ENCODE measurements around the gene RBM15.

The RBM15 gene

GRCh38 chr1:110338886-110339406 is at the start of gene RBM15:
Gene RBM15, plus strand, starts transcription at chr1:110339377. Its CDS starts 29 bp downstream, at chr1:110339406.
- DNase-seq = peak; percentile 100

GRCh38 chr1:110291241-110292030 is 47.7 kb upstream of the RBM15 start:
- DNase-seq = peak; percentile 11

GRCh38 chr1:110292031-110292741 is 47.0 kb upstream of the RBM15 start:
- no peak for DNase-seq

DNA sequence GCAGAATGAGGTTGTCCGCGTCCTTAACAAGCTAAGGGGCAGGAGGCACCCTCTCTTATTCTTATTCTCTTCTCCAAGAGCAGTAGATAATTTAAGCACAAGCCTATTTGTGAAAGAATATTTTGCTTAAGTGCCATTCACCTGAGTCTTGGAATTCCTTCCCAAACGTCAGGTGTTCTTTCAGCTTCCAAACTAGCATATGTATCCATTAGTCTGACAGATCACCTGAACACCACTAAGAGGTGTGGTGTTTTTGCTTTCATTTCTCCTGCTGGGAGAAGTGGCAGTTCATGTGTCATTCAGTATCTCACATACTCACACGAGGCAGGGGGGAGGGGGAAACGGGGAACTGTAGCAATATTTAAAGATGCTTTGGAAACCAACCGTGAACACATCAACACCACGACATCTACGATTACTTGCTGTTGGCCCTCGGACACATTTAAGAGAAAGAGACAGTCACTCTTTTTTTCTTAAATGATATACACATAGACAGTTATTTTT is 45.5 kb upstream of the RBM15 start:
- no peak for DNase-seq

DNA sequence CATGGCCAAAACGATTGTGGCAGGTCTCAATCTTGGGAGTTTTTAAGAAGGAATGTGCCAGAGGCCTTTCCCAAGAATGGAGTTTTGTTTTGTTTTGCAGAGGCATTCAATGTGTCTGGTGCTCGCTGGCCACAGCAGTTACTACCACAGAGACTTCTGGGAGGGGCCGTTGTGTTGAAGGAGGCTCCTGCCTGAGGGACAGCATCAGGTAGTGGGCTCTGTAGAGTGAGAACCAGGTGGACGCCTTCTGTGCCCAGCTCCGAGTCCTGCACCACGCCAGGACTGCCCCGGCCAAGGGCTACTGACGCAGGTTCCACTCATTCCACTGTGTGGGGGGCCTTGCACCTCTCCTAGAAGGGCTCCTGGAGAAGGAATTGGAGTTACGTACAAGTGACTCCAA is 44.9 kb upstream of the RBM15 start:
- no peak for DNase-seq

GRCh38 chr1:110298991-110299390 is 40.2 kb upstream of the RBM15 start:
- no peak for DNase-seq

DNA sequence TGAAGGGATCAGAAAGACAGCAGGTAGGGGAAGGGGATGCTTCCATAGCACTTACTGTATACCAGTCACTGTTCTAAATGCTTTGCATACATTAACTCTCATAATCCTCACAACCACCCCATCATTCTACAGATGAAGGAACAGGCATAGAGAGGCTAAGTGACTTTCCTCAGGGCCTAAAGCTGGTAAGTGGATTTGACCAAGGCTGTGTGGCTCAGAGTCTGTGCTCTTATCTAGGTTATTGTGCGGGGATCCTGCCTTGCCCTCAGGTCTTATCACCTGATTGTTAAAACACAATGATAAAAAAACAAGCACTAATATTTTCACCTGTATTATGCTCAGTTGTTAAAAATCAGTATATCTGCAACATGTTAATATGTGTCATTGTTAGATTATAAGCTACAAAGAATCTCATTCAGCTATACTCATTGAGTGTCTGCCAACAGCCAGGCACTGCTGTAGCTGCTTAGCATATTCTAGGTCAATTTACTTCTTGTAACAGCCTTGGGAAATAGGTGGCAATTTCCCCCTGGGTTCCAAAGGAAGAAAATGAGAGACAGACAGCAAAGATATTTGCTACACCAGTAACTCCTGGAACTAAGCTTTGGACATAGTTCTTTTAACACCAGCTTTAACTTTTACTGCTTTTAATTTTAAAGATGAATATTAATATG is 38.6 kb upstream of the RBM15 start:
- no peak for DNase-seq

GRCh38 chr1:110302836-110303235 is 36.3 kb upstream of the RBM15 start:
- no peak for DNase-seq

- DNase-seq = no peak
These were observed 33.2 kb upstream of the RBM15 start for GRCh38 chr1:110305900-110306420.

DNA sequence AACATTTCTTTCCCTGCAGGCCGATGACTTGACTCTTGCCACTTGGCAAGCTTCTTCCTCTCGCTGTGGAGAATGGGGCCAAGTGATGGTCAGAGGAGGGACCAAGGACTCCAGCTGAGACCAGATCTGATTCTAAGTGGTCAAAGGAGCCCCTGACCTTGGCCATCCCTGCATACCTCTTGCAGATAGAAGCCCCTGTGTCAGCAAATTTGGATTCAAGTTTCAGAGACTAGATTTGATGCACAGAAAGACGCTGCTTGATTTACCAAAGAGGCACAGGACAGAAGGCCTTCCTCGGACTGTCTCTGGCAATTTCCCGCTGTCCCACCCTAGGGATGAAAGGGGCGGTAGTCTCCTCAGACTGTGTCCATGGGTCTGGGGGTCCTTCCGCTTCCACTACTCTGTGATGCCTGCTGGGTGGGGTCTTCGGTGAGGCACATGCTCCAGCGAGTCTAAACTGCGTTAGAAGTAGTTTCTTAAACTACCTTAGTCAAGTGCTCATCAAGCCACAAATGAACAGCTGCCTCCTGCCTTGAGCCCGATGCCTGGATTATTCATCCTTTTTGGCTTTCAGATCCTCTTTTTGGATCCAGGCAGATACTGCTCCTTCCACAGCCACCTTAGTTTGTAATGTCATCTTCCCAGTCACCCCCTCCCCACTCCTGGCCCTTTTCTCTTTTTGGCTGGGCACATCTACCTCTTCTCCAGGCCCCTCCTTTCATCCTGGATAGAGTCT is 31.8 kb upstream of the RBM15 start:
- DNase-seq = no peak

DNA sequence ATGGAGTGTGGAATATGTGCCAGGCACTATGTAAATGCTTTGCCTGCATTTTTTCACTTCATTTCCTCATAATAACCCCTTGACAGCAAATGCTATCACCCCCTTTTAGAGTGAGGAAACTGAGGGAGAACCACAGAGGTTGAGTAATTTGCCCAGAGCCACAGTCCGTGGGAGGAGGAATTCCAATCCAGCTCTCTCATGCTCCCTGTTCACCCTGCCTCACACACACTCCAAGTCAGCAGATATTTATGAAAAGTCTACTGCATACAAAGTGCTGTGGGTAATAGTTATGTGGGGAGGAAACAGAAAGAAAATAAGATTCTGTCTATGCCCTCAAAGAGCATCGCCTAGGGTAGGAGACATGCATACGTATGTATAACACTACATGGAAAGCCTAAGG is 30.9 kb upstream of the RBM15 start:
- DNase-seq = no peak

DNA sequence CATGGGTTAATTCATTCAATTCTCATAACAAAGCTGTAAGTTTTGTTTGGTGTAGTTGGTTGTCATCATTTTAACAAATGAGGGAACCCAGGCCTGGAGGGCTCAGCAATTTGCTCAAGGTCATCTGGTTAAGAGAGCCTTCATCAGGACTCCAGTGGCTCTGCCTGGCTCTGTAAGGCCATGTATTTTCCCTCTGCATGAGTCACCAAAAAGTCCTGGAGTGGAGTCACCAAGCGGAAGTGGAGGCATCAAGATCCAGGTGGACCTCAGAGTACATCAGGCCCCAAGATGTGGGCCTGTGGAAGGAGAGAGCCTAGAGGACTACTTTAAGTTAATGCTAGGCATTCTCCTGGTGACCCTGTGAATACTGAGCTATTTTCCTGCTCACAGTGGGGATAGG is 30.0 kb upstream of the RBM15 start:
- no peak for DNase-seq

- DNase-seq = peak; percentile 20
These were observed 29.4 kb upstream of the RBM15 start for GRCh38 chr1:110309767-110310166.

DNA sequence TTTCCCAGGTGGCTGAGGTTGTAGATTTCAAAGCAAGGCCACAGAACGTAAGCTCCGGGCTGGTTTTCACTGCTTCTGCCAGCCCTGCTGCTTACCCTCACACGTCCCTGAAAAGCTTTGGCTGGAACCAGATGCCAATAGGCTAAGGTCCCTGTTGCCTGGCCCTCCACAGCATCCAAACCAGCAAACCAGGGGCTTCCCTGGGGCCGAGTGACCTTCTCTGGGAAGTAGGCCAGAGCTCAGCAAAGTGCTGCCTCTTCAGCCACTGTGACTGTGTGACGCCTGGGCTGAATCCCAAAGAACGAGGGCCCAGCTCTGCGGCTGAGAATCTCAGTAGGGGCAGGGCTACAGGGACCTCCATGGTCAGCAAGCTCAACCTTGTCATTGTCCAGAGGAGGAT is 28.9 kb upstream of the RBM15 start:
- DNase-seq = no peak

DNA sequence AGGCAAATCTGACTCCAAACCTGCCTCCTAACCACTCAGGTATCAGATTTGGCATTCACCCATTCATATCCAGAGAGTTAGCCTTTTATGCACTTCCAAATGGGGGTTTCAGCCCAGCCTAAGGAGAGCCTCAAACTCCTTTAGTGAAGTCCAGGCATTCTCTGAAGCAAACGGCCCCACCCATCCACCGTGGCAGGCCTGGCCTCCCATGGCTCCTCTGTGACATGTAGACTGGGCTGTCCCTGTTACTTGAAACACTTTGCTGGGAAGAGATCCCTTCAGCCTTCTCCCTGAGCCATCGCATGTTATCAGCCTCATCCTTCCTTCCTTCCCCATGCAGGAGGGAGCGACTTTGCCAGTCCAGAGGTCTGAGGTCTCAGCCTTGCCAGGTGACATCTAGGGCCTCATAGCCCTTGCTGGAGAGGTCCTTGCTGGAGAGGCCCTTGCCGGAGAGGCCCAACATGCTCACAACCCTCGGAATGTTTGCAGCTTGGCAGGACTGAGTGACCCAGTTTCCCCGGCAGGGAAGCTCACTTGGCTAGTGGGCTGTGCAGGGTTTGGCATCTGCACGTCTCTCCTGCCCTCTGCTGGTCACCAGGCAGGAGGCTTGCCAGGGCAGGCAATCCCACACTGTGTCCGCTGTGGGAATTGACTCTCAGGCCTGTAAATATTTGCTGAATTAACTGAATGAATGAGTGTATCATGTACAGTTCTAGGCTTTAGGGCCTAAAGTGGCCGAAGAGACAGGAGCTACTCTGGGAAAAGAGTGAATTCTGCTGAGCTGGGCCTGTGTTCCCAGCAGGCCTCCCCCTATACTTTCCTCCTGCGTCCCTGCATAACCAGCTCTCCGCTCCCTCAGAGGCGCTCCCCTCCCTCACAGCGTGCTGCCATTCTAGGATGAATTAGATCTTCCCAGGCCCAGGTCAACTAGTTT is 26.7 kb upstream of the RBM15 start:
- DNase-seq = no peak

GRCh38 chr1:110316735-110317134 is 22.4 kb upstream of the RBM15 start:
- no peak for DNase-seq

GRCh38 chr1:110318046-110318445 is 21.1 kb upstream of the RBM15 start:
- DNase-seq = no peak

DNA sequence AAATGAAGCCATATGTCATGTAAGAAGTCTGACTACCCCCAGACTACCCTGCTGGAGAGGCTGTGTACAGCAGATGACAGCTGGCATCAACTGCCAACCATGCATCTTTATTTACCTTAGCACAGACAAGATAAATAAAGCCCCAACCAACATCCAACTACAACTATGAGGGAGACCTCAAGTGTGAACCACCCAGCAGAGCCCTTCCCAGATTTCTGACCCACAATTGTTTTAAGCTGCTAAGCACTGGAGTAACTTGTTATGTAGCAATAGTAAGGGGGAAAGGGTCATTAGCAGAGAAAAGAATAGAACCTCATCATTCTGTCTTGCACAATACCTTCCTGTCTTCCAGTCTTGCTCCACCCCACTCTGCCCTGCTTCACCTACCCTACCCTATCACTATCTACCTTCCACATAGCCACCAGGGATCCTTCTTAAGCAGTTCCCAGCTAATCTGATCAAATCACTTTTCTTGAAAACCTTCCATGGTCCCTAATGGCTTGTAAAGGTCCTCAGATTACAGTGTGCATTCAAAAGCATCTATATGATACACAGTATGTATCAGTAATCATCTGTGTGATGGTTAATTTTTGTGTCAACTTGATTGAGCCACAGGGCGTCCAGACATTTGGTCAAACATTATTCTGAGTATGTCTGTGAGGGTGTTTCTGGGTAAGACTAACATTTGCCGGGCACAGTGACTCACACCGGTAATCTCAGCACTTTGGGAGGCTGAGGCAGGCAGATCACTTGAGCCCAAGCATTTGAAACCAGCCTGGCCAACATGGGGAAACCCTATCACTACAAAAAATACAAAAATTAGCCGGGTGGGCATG is 19.6 kb upstream of the RBM15 start:
- no peak for DNase-seq

GRCh38 chr1:110320168-110320518 is 19.0 kb upstream of the RBM15 start:
- DNase-seq = no peak

DNA sequence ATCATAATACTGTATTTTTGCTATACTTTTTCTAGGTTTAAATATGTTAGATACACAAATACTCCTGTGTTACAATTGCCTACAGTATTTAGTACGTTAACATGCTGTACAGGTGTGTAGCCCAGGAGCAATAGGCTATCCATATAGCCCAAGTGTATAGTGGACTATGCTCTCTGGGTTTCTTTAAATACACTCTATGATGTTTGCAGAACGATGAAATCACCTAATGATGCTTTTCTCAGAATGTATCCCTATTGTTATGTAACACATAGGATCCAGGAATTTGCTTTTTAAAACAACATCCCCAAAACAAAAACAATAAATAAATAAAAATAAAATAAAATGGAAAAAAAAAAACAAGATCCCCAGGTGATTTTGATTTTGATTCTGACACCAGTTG is 18.1 kb upstream of the RBM15 start:
- DNase-seq = no peak
